SJSA1 (cell line): Measurements from ENCODE around the gene DIP2B. TPM values are rescaled to one million over a fixed set of nuclear protein-coding genes. Genes with fewer than 3 reads are reported as not detected.
"Not testable (repeated sequence)": the region's sequence is repeated elsewhere in the genome, so short reads cannot be mapped to it uniquely, and the experiment has no call there.

ENCODE experiments used
- DNase-seq, 2 experiments: peaks; one replicate each; pipeline ENCODE4 v3.0.0-alpha.2; 2015 to 2020; ENCODE audit warnings: low spot score in 2 of 2, low read depth in 1 of 2
- H3K27ac ChIP-seq: fragments of 250-450 bp; sonication (Bioruptor Pico); 2 replicates; pipeline ENCODE4 v1.5.1; 2020; ENCODE audit warnings: mild to moderate bottlenecking, moderate library complexity
- H3K27me3 ChIP-seq: fragments of 250-450 bp; sonication (Bioruptor Pico); replicated peaks from 2 replicates; pipeline ENCODE4 v1.5.1; 2020; ENCODE audit warnings: mild to moderate bottlenecking, moderate library complexity
- H3K36me3 ChIP-seq: fragments of 250-450 bp; sonication (Bioruptor Pico); 2 replicates; pipeline ENCODE4 v1.5.1; 2020; ENCODE audit warnings: mild to moderate bottlenecking
- H3K4me1 ChIP-seq: fragments of 250-450 bp; sonication (Bioruptor Pico); replicated peaks from 2 replicates; pipeline ENCODE4 v1.6.1; 2021; ENCODE audit warnings: mild to moderate bottlenecking
- H3K4me3 ChIP-seq: fragments of 250-450 bp; sonication (Bioruptor Pico); 2 replicates; pipeline ENCODE4 v1.5.1; 2020; ENCODE audit warnings: mild to moderate bottlenecking
- H3K9me3 ChIP-seq: fragments of 250-450 bp; sonication (Bioruptor Pico); replicated peaks from 2 replicates; pipeline ENCODE4 v1.5.1; 2020; ENCODE audit warnings: mild to moderate bottlenecking
- total RNA-seq: library from RNA; depleted of rRNA; stranded (reverse); fragments of >200 nt; shearing (Covaris generic); gene quantifications from 2 replicates; pipeline ENCODE4 v1.2.3, GENCODE V29; 2014

The DIP2B gene
- total RNA-seq, 1 experiment from 2014 or later: 32.1 TPM

GRCh38 chr12:50508970-50509663 lies 4.3 kb downstream of the DIP2B start:
- no peak overlapping the region for H3K4me3 ChIP-seq
- no peak overlapping the region for H3K27ac ChIP-seq
- peaks cover 13% of the 10 kb centered on the region for H3K36me3 ChIP-seq
- no peaks in the 10 kb centered on the region for H3K9me3 ChIP-seq
- DNase-seq: no peak
- no peaks in the 10 kb centered on the region for H3K27me3 ChIP-seq
- peaks cover 16% of the 10 kb centered on the region for H3K4me1 ChIP-seq

DNA sequence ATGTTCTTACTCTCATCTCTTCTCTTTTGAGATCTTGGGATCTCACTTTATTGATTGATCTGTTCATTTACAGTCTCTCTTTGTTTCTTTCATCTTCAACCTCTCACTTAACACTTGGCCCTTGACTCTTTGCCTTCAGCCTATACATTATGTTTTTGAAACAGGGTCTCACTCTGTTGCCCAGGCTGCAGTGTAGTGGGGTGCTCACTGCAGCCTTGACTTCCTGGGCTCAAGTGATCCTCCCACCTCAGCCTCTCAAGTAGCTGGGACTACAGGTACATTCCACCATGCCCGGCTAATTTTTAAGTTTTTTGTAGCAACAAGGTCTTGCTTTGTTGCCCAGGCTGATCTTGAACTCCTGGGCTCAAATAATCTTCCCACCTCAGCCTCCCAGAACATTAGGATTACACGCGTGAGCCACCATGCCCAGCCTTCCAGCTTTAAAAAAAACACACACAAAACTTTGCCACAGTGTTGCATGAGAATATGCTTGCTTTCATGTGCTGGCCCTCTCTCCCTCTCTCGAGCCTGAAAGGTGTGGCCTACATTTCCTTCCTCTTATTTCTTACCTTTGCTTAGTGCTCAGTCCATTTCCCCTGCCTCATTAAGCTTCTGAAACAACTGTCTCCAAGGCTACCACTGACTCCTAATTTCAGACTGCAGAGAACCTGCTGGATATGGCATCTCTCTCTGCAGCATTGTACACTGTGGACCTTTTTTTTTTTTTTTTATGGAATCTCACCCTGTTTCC lies 9.9 kb downstream of the DIP2B start:
- H3K4me3 ChIP-seq: no peak overlapping the region
- peaks cover 4% of the 10 kb centered on the region; the same call in 1 of the 2 replicates for H3K36me3 ChIP-seq
- no peaks in the 10 kb centered on the region for H3K27me3 ChIP-seq
- H3K9me3 ChIP-seq: no peaks in the 10 kb centered on the region
- peaks cover 22% of the 10 kb centered on the region for H3K4me1 ChIP-seq
- H3K27ac ChIP-seq: no peak overlapping the region
- no peak for DNase-seq

GRCh38 chr12:50515587-50515986 lies 10.8 kb downstream of the DIP2B start:
- no peaks in the 10 kb centered on the region for H3K36me3 ChIP-seq
- no peaks in the 10 kb centered on the region for H3K27me3 ChIP-seq
- H3K9me3 ChIP-seq: no peaks in the 10 kb centered on the region
- H3K27ac ChIP-seq: no peak overlapping the region
- peaks cover 22% of the 10 kb centered on the region for H3K4me1 ChIP-seq
- no peak for DNase-seq
- no peak overlapping the region for H3K4me3 ChIP-seq

- Histone ChIP-seq H3K4me3 (no peak overlapping the region), H3K36me3 (0 out of 2 replicates have a peak, but pooled peaks cover under 1% of the 10 kb centered on the region), H3K4me1 (peaks cover 22% of the 10 kb centered on the region), H3K9me3 (no peaks in the 10 kb centered on the region), H3K27ac (peak overlapping the region; percentile 33), H3K27me3 (no peaks in the 10 kb centered on the region)
- peak in 1 of 2 experiments; percentile 45 for DNase-seq
These were observed 12.8 kb downstream of the DIP2B start for GRCh38 chr12:50517421-50518048.

GRCh38 chr12:50518090-50518489 lies 13.3 kb downstream of the DIP2B start:
- Histone ChIP-seq H3K36me3 (peaks cover 4% of the 10 kb centered on the region; the same call in 1 of the 2 replicates), H3K4me1 (peaks cover 22% of the 10 kb centered on the region), H3K9me3 (no peaks in the 10 kb centered on the region), H3K4me3 (no peak overlapping the region), H3K27me3 (no peaks in the 10 kb centered on the region), H3K27ac (peak overlapping the region; percentile 33; the same call in 1 of the 2 replicates)
- DNase-seq: no peak

- Histone ChIP-seq H3K27ac (no peak overlapping the region), H3K4me1 (peaks cover 22% of the 10 kb centered on the region), H3K36me3 (peaks cover 14% of the 10 kb centered on the region; the same call in 1 of the 2 replicates), H3K9me3 (no peaks in the 10 kb centered on the region), H3K4me3 (no peak overlapping the region), H3K27me3 (no peaks in the 10 kb centered on the region)
- DNase-seq: no peak
These were observed 14.6 kb downstream of the DIP2B start for GRCh38 chr12:50519353-50519752.

DNA sequence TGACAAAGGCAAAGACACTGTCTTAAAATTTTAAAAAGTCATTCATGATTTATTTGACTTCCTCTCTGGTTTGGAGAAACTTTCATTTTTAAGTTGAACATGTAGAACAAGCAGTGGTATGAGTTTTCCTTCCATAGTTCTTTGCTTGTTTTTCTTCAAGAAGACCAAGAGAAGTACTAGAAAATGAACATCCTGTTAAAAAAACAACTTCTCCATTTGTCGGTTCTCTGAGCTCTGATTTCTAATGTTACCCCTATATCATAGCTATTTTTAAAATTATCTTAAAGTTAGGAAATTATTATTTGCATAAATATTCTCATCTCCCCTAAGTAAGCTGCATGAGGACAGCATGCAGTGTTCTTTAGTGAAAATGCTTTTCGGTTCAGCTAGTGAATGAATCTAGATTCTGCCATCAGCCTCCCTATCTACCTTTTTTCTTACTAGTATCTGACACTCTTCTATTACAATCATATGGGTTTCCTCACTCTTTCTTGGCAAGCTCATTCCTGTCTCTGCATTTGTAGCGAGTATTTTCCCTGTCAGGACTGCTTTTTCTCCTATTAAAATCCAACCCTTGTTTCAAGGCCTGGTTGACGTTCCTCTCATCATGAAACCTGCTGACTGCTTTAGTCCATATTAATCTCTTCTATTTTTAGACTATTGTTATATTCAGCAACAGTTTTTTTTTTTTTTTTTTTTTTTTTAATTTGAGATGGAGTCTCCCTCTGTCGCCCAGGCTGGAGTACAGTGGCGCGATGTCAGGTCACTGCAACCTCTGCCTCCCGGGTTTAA lies 15.8 kb downstream of the DIP2B start:
- Histone ChIP-seq H3K27me3 (no peaks in the 10 kb centered on the region), H3K4me1 (peaks cover 22% of the 10 kb centered on the region), H3K27ac (no peak overlapping the region), H3K36me3 (peaks cover 14% of the 10 kb centered on the region; the same call in 1 of the 2 replicates), H3K9me3 (no peaks in the 10 kb centered on the region), H3K4me3 (no peak overlapping the region)
- DNase-seq: no peak

GRCh38 chr12:50521781-50522180 lies 17.0 kb downstream of the DIP2B start:
- not testable (repeated sequence) for DNase-seq

DNA sequence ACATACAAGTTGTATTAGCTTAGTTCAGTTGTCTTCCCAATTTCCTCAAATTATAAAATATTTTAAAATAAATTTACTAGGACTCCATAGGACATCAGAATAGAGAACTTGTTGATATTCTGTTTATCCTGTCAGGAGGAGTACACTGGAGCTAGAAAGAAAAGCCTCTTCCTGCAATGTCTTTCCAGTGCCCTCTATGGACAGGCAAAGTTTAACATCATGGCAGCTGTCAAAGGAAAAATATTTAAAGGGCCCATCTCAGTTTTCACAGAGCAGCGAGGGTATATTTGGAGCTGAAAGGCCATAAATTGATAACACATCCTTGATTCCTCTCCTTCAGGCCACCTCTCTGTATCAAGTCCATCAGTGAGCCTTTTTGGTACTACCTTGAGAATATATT lies 19.0 kb downstream of the DIP2B start:
- H3K9me3 ChIP-seq: no peaks in the 10 kb centered on the region
- DNase-seq: no peak
- no peaks in the 10 kb centered on the region for H3K27me3 ChIP-seq
- no peak overlapping the region for H3K27ac ChIP-seq
- no peak overlapping the region for H3K4me3 ChIP-seq
- H3K36me3 ChIP-seq: peaks cover 23% of the 10 kb centered on the region
- peaks cover under 1% of the 10 kb centered on the region; the same call in 1 of the 2 replicates for H3K4me1 ChIP-seq

More at GRCh38 chr12:50521781-50522180, 17.0 kb downstream of the DIP2B start:
- H3K27ac ChIP-seq, H3K9me3 ChIP-seq, H3K4me3 ChIP-seq, H3K27me3 ChIP-seq: not testable (repeated sequence)
- Histone ChIP-seq H3K36me3 (peaks cover 16% of the 10 kb centered on the region), H3K4me1 (peaks cover 20% of the 10 kb centered on the region)

DNA sequence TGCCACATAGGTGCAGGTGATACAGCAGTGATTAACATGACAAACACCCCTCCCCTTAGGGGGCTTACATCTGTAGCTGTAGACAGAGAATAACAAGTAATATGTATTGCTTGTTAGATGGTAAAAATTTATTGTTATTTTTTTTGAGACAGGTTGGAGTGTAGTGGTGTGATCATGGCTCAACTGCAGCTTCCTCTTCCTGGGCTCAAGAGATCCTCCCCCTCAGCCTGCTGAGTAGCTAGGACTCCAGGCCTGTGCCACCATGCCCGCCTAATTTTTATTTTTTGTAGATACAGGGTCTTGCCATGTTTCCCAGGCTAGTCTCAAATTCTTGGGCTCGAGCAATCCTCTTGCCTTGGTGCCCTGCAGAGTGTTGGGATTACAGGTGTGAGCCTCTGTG lies 19.8 kb downstream of the DIP2B start:
- no peak overlapping the region for H3K4me3 ChIP-seq
- H3K27ac ChIP-seq: no peak overlapping the region
- H3K9me3 ChIP-seq: no peaks in the 10 kb centered on the region
- no peaks in the 10 kb centered on the region for H3K27me3 ChIP-seq
- no peak for DNase-seq
- H3K4me1 ChIP-seq: 0 out of 2 replicates have a peak, but pooled peaks cover 4% of the 10 kb centered on the region
- H3K36me3 ChIP-seq: peaks cover 23% of the 10 kb centered on the region

DNA sequence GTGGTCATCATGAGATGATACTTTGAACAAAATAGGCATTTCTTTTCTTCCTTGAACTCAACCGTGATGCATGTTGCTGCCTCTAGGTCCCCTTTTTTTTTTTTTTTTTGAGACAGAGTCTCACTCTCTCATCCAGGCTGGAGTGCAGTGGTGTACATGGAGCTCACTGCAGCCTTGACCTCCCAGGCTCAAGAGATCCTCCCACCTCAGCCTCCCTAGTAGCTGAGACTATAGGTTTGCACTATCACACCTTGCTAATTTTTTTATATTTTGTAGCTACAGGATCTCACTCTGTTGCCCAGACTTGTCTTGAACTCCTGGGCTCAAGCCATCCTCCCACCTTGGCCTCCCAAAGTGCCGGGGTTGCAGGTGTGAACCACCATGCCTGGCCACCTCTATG lies 20.6 kb downstream of the DIP2B start:
- Histone ChIP-seq H3K4me1 (0 out of 2 replicates have a peak, but pooled peaks cover 4% of the 10 kb centered on the region), H3K4me3 (no peak overlapping the region), H3K9me3 (no peaks in the 10 kb centered on the region), H3K27ac (no peak overlapping the region), H3K27me3 (no peaks in the 10 kb centered on the region), H3K36me3 (peaks cover 26% of the 10 kb centered on the region)
- DNase-seq: no peak

DNA sequence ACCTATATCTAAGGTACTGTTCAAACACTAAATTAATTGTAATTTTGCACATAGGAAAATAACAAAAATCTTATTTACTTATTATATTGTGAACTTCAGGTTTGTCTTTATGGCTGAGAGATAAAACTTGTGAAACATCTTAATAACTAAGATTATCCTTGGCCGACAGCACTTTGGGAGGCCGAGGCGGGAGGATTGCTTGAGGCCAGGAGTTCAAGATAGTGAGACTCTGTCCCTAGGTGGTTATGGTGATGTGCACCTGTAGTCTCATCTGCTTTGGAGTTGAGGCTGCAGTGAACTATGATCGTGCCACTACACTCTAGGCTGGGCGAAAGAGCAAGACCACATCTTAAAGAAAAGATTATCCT lies 22.6 kb downstream of the DIP2B start:
- H3K4me3 ChIP-seq: no peak overlapping the region
- H3K9me3 ChIP-seq: no peaks in the 10 kb centered on the region; the same call in 1 of the 2 replicates
- H3K4me1 ChIP-seq: peaks cover 20% of the 10 kb centered on the region
- DNase-seq: no peak
- no peaks in the 10 kb centered on the region for H3K27me3 ChIP-seq
- H3K36me3 ChIP-seq: peaks cover 31% of the 10 kb centered on the region
- no peak overlapping the region for H3K27ac ChIP-seq

DNA sequence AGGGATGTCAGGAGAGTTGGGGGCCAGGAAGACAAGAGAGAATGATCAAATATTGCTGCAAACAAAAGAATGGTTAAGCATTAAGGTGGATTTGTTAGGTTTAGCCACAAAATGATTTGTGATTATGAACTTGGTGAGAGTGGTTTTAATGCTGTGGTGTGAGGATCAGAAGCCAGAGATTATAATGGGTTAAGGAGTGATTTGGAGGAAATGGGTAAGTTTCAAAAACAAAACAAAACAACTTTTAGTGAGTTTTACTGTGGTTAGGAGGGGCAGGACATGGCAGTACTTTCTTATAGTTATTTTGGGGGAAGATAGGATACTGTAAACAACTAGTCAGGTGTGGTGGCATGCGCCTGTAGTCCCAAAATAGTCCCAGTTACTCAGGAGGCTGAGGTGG lies 24.0 kb downstream of the DIP2B start:
- Histone ChIP-seq H3K4me1 (peaks cover 31% of the 10 kb centered on the region), H3K9me3 (no peaks in the 10 kb centered on the region; the same call in 1 of the 2 replicates), H3K27ac (no peak overlapping the region), H3K27me3 (no peaks in the 10 kb centered on the region), H3K4me3 (no peak overlapping the region), H3K36me3 (peaks cover 21% of the 10 kb centered on the region)
- DNase-seq: no peak
